Breast epithelium (tissue), 3 donors: Measurements from ENCODE around the gene GBP2.
"Not testable (repeated sequence)": the region's sequence is repeated elsewhere in the genome, so short reads cannot be mapped to it uniquely, and the experiment has no call there.

Experiments
- POLR2A ChIP-seq: fragments of 450-650 bp; IDR thresholded peaks from one replicate; pipeline ENCODE4 v1.6.1; 2016; ENCODE audit warnings: antibody characterized with exemption, mild to moderate bottlenecking, moderate library complexity
- POLR2AphosphoS5 ChIP-seq, 3 donors: sonication (generic); formaldehyde crosslinking; IDR thresholded peaks; one replicate each; pipeline ENCODE4 v1.6.1; 2017; ENCODE audit warnings: antibody characterized with exemption in 3 of 3
- TF ChIP-seq, protein P1 (sequence below), 3 donors: fragments of 450-650 bp; IDR thresholded peaks; one replicate each; pipeline ENCODE4 v1.5.1; 2016 to 2017; ENCODE audit warnings: antibody characterized with exemption in 3 of 3, mild to moderate bottlenecking in 3 of 3, moderate library complexity in 3 of 3

DNA sequence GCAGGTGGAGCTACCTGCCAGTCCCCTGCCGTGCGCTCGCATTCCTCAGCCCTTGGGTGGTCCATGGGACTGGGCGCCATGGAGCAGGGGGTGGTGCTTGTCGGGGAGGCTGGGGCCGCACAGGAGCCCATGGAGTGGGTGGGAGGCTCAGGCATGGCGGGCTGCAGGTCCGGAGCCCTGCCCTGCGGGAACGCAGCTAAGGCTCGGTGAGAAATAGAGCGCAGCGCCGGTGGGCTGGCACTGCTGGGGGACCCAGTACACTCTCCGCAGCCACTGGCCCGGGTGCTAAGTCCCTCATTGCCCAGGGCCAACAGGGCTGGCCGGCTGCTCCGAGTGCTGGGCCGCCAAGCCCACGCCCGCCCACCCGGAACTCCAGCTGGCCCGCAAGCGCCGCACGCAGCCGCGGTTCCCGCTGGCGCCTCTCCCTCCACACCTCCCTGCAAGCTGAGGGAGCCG, 2.1 kb upstream of the GBP2 start:
- TF ChIP-seq, protein P1, sequence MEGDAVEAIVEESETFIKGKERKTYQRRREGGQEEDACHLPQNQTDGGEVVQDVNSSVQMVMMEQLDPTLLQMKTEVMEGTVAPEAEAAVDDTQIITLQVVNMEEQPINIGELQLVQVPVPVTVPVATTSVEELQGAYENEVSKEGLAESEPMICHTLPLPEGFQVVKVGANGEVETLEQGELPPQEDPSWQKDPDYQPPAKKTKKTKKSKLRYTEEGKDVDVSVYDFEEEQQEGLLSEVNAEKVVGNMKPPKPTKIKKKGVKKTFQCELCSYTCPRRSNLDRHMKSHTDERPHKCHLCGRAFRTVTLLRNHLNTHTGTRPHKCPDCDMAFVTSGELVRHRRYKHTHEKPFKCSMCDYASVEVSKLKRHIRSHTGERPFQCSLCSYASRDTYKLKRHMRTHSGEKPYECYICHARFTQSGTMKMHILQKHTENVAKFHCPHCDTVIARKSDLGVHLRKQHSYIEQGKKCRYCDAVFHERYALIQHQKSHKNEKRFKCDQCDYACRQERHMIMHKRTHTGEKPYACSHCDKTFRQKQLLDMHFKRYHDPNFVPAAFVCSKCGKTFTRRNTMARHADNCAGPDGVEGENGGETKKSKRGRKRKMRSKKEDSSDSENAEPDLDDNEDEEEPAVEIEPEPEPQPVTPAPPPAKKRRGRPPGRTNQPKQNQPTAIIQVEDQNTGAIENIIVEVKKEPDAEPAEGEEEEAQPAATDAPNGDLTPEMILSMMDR (IDR thresholded peaks at IDR 0.05) = not testable (repeated sequence)
- not testable (repeated sequence) for TF ChIP-seq POLR2A; POLR2AphosphoS5 (IDR thresholded peaks at IDR 0.05)
